GM18951 (cell line): Measurements from ENCODE around the gene BEAN1.

Experiments used
- POLR2A ChIP-seq: IDR thresholded peaks from 4 replicates; pipeline ENCODE4 v1.6.1; 2011; ENCODE audit warnings: mild to moderate bottlenecking; ENCODE audit not compliant: insufficient read length, insufficient read depth; ENCODE audit errors: extremely low read depth
- in situ Hi-C: fragments of 300-500 bp; cut with MboI; formaldehyde crosslinking; loops from one replicate; pipeline ENCODE4 v1.12.0; 2022; ENCODE audit warnings: low sequenced_read_pairs, mixed read lengths, inconsistent platforms; ENCODE audit not compliant: unreplicated experiment

Gene BEAN1

DNA sequence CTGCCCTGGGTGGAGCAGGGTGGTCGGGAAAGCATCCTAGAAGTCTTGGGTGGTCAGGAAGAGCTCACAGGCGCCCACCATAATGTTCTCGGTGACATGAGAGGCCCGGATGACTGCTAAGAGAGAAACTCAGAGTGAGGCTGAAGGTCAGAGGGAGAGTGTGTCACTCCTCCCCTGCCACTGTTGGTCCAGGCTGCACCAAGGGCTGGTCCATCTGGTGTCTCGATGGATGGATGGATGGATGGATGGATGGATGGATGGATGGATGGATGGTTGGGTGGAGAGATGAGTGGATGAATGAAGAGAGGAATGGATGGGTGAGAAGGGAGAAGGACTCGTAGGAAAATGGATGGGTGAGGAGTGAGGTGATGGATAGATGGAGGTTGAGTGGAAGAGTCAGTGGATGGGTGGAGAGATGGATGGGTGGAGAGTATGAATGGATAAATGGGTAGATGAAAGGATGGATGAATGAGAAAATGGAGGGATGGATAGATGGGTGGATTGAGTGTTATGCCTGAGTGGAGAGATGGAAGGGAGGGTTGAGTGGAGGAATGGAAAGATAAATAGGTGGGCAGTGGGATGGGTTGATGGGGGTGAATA is 43.0 kb downstream of the BEAN1 start:
- in situ Hi-C loops = no loop called here
- TF ChIP-seq POLR2A = no peak

DNA sequence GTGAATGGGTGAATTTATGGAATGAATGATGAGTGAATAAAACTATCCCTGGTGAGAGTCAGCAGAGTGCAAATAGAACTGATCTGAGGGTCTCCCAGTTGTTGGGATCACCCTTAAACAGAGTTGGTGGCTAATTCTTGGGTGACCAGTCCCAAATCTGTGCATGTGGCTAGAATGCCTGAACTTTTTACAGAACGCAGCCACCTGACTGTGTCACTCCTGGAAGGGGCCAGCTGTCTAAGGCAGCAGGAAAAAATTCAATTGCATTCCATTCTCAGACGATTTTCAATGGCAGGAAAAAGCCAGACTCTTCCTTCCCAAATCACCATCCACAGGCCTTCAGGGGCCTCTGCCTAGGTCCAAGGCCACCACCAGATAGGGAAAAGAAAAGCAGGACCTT is 43.5 kb downstream of the BEAN1 start:
- in situ Hi-C loops = no loop called here
- TF ChIP-seq POLR2A = no peak

- no peak for TF ChIP-seq POLR2A
- in situ Hi-C loops = no loop called here
These were observed 44.2 kb downstream of the BEAN1 start for GRCh38 chr16:66471264-66471663.

GRCh38 chr16:66471716-66472393 is 44.8 kb downstream of the BEAN1 start:
- in situ Hi-C loops = no loop called here

DNA sequence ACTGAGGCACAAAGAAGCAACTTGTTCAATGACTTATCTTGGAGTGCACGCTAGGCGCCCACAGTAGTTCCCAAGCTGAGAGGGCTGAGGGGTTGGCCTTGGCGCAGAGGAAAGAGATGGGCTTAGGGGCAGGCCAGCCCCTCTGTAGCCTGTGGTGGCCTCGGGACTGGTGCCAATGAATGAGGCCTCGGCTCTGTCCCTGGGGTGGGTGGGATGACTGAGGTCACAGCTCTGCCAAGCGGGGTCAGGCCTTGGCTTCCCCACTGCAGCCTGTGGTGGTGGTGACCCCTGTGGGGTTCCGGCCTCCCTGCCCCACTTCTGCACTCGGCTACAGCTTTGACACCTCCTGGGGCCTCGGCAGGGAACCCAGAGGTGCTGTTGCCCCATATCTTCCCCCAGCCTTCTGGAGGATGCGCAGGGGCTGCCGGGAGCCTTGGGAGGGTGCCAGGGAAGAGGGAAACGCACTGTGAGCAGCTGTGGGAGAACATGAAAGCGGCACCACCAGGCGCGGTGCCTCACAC is 46.0 kb downstream of the BEAN1 start:
- no peak for TF ChIP-seq POLR2A
- in situ Hi-C loops = no loop called here

More at GRCh38 chr16:66471716-66472393, 44.8 kb downstream of the BEAN1 start:
- no peak for TF ChIP-seq POLR2A

DNA sequence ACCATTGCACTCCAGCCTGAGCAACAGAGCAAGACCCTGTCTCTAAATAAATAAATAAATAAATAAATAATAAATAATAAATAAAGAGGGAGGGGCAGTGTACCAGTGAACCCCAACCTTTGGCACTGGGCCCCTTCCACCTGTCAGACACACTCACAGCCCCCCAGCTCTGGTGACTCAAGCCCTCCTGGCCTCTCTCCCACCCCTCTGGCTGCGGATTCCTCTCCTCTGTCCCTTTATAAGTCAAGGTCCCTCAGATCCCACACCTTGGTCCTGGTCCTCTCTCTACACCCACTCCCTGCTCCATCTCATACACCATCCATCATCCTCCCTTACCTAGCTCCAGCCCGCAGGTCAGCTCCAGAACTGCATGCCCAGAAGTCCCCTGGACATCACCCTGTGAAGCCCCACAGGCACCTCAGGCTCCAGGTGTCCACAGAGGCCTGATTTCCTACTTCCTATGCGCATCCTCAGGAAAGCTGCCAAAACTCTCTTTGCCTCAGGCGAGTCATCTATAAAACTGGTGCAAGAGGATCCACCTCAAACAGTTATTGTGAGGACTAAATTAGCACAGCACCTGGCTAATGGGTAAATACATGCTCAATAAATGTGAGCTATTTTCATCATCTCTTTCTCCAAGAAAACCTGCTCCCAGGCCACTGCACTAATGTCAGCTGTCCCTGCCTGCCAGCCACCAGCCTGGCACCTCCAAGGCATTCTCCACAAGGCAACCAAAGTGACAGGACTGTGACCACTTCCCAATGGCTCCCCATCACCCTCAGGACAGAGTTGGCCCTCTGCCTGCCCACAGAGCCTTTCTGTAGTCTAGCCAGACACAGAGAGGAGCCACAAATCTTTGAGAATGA is 46.8 kb downstream of the BEAN1 start:
- in situ Hi-C loops = no loop called here
- TF ChIP-seq POLR2A = no peak

DNA sequence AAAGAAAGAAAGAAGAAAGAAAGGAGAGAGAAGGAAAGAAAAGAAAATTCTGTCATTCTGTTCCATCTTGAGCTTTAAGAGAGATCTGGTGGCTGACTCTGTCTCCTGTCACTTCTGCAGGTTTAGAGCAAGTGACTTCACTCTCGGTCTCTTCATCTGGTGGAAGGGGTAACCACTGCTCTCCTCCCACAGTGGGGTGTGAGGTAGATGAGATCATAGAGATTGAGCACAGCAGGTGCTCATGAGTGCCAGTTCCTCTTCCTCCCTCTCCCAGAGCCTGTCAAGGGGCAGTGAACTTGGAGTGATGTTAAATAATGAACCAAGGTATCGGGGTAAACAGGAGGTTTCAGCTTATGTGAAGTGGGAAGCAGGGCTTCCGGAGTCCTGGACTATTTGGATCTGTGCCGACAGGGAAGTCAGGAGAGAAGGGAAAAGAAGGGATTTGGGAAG is 47.7 kb downstream of the BEAN1 start:
- in situ Hi-C loops = no loop called here
- no peak for TF ChIP-seq POLR2A

- in situ Hi-C loops = no loop called here
- no peak for TF ChIP-seq POLR2A
These were observed 48.1 kb downstream of the BEAN1 start for GRCh38 chr16:66475232-66475631.

GRCh38 chr16:66476328-66477027 is 49.4 kb downstream of the BEAN1 start:
- TF ChIP-seq POLR2A = no peak
- in situ Hi-C loops = no loop called here

- no peak for TF ChIP-seq POLR2A
- in situ Hi-C loops = no loop called here
These were observed 50.0 kb downstream of the BEAN1 start for GRCh38 chr16:66477028-66477515.

- in situ Hi-C loops = no loop called here
- TF ChIP-seq POLR2A = no peak
These were observed 51.8 kb downstream of the BEAN1 start for GRCh38 chr16:66478733-66479511.

GRCh38 chr16:66479661-66480264 is 52.7 kb downstream of the BEAN1 start:
- in situ Hi-C loops = no loop called here
- no peak for TF ChIP-seq POLR2A
